Activated naive CD8-positive, alpha-beta T cell treated with anti-CD3 and anti-CD28 coated beads, Interleukin-2, amount 10 ng/mL, durations not matched to agents 7 days and 5 days (primary cell): ENCODE measurements around the gene RRP12. TPM values are rescaled to one million over a fixed set of nuclear protein-coding genes. Genes with fewer than 3 reads are reported as not detected.

Source experiments
- ATAC-seq: fragments of 150-1000 bp; cut with Tn5 transposase; one replicate; pipeline ENCODE4 v1.10.0; 2021; ENCODE audit warnings: low read depth, moderate library complexity
- POLR2A ChIA-PET: fragments of 350-600 bp; sonication (Branson Sonifier 250); formaldehyde crosslinking; loops from one replicate; lab custom pipeline; 2021; ENCODE audit warnings: antibody characterized with exemption; lab: Charles Lee
- DNase-seq: peaks from one replicate; pipeline ENCODE4 v3.0.0; 2021
- H3K27ac Mint-ChIP-seq: one replicate; pipeline ENCODE4 v1.8.0; 2022; ENCODE audit warnings: mild to moderate bottlenecking, mixed read lengths
- H3K27me3 Mint-ChIP-seq: one replicate; pipeline ENCODE4 v1.8.0; 2022; ENCODE audit warnings: mild to moderate bottlenecking, moderate library complexity, mixed read lengths
- H3K36me3 Mint-ChIP-seq: one replicate; pipeline ENCODE4 v1.8.0; 2021; ENCODE audit warnings: mild to moderate bottlenecking, mixed read lengths
- H3K4me1 Mint-ChIP-seq: one replicate; pipeline ENCODE4 v1.8.0; 2021; ENCODE audit warnings: mixed read lengths
- H3K4me3 Mint-ChIP-seq: one replicate; pipeline ENCODE4 v1.8.0; 2022; ENCODE audit warnings: mild to moderate bottlenecking, moderate library complexity, mixed read lengths
- H3K9me3 Mint-ChIP-seq: one replicate; pipeline ENCODE4 v1.8.0; 2021; ENCODE audit warnings: mixed read lengths
- total RNA-seq, 2 experiments: library from RNA; stranded (reverse); gene quantifications; one replicate each; pipeline ENCODE4 v1.2.3, GENCODE V29; 2021

Gene RRP12, protein sequence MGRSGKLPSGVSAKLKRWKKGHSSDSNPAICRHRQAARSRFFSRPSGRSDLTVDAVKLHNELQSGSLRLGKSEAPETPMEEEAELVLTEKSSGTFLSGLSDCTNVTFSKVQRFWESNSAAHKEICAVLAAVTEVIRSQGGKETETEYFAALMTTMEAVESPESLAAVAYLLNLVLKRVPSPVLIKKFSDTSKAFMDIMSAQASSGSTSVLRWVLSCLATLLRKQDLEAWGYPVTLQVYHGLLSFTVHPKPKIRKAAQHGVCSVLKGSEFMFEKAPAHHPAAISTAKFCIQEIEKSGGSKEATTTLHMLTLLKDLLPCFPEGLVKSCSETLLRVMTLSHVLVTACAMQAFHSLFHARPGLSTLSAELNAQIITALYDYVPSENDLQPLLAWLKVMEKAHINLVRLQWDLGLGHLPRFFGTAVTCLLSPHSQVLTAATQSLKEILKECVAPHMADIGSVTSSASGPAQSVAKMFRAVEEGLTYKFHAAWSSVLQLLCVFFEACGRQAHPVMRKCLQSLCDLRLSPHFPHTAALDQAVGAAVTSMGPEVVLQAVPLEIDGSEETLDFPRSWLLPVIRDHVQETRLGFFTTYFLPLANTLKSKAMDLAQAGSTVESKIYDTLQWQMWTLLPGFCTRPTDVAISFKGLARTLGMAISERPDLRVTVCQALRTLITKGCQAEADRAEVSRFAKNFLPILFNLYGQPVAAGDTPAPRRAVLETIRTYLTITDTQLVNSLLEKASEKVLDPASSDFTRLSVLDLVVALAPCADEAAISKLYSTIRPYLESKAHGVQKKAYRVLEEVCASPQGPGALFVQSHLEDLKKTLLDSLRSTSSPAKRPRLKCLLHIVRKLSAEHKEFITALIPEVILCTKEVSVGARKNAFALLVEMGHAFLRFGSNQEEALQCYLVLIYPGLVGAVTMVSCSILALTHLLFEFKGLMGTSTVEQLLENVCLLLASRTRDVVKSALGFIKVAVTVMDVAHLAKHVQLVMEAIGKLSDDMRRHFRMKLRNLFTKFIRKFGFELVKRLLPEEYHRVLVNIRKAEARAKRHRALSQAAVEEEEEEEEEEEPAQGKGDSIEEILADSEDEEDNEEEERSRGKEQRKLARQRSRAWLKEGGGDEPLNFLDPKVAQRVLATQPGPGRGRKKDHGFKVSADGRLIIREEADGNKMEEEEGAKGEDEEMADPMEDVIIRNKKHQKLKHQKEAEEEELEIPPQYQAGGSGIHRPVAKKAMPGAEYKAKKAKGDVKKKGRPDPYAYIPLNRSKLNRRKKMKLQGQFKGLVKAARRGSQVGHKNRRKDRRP (N-terminal part only)
- total RNA-seq, result 10 to 100 TPM; 20.5 to 23.8 TPM

DNA sequence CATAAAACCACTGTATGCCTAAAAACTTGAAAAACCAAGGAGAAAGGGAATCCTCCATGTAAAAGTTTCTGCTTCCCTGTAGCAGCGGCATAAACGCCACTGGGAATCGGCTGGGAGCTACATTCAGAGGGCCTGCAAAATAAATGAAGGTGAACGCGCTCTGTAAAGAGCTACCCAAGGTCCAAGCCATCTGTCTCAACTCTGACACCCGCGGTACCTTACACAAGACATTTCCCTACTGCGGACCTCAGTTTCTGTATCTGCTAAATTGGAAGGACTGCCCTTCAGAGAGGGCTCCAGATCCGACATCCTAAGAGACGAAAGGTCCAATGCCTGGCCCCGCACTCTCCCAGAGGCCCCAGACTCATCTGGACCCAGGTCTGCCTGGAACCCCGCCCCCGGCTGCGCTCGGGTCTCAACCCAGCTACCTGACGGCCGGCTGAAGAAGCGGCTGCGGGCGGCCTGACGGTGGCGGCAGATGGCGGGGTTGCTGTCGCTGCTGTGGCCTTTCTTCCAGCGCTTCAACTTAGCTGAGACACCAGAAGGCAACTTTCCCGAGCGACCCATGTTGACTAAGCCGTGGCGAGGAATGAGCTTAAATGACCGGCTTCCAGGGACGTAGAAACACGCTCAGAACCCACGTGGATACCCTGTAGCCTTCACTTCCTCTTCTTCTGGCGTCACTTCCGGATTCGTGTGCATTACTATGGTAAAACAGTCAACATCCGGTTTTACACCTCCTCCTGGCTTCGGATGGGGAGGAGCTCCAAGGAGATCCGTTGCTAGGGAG, at the start of gene RRP12:
RRP12 (minus strand) TSS at position 676 of the 790 bp plus-strand sequence; CDS start at position 567, 109 bp downstream.
- ATAC-seq, result peak; percentile 92
- peak within 1 kb of the TSS; percentile 90 for H3K4me3 Mint-ChIP-seq
- H3K36me3 Mint-ChIP-seq, result peaks cover 2% of the 10 kb centered on the region
- peak within 1 kb of the TSS; percentile 85 for H3K27ac Mint-ChIP-seq
- POLR2A ChIA-PET, result interaction anchor here (0.5 to 2.1 kb wide), 14 partner anchors 9 to 734 kb away, joined by 3 to 25 read pairs (median 4); partner anchors contain the start of genes FRAT1, FRAT2, PI4K2A and R3HCC1L
- H3K4me1 Mint-ChIP-seq, result peaks cover 5% of the 10 kb centered on the region
- H3K27me3 Mint-ChIP-seq, result no peaks in the 10 kb centered on the region
- DNase-seq, result peak; percentile 74
- H3K9me3 Mint-ChIP-seq, result no peaks in the 10 kb centered on the region

DNA sequence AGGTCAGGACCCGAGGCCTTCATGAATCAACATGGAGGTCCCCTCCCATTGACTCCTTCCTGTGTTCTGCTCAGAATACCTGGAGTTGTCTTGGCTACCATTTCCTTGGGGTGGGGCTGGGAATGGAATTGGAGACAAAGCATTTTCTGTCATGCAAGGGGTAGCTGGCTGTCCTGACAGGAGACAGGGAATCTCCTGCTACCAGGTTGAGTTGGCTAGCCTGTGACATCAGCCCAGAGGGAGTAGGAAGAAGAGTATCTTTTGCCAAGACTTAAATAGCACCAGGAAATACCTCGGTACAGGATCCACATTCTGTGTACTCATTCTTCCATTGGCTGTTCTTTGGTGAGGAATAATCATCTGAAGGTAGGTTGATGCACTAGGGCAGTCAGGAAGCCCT, 49.7 kb upstream of the RRP12 start:
- POLR2A ChIA-PET, result no interaction called here
- ATAC-seq (no peak), DNase-seq (no peak)
- Mint-ChIP-seq H3K27ac (peak overlapping the region; percentile 69), H3K36me3 (peaks cover 11% of the 10 kb centered on the region), H3K9me3 (no peaks in the 10 kb centered on the region), H3K27me3 (no peaks in the 10 kb centered on the region), H3K4me3 (no peak overlapping the region), H3K4me1 (peaks cover 17% of the 10 kb centered on the region)

DNA sequence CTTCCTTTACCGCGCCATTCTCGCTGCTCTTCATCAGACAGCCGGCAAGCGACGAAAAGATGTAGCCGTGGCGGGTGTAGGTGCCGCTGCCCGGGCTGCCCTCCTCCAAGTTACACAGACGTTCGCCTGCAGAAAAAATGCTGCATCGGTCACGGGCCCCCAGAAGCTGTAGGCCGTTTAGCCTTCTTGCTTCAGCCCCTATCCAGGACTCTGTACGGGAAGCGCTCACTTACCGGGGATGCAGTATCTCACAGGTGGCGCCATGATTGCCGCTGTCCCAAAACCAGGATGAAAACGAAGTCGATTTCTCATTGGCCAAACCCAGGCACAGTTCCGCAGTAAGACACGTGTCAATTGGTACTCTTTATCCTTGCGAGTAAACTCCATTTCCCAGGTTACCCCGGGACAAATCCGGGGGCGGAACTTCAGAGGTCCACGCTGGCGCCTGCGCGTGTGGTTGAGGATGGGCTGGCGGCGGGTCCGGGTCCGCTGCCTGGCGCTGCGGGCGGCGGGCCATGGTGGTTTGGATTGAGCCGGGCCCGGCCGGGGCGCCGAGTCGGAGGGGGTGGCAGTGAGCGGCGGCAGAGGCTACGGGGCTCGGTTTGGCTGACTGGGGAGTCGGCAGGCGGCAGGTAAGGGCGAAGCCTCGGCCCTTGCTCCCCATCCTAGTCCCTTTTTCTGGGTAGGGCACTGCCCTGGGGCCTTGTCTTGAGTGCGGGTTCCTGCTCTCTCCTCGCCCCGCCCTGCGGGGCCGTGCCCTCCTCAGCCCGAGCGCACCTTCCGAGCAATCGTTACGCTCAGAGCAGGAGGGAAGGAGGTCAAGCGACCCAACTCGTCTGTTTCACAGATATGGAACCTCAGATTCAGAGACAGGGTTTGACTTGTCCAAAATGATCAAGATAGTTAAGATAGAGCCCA, 44.8 kb upstream of the RRP12 start, which contains the start of the genes EXOSC1 and ZDHHC16:
EXOSC1 (minus strand) TSS at position 285 of the 918 bp plus-strand sequence; CDS start at position 264, 21 bp downstream.
ZDHHC16 (plus strand) TSS at position 454 of the 918 bp plus-strand sequence. CDS start 5,501 bp downstream, outside the sequence.
- peak; percentile 96 for ATAC-seq
- Mint-ChIP-seq H3K4me3 (peak within 1 kb of the TSS; percentile 96), H3K9me3 (no peaks in the 10 kb centered on the region), H3K4me1 (peaks cover 23% of the 10 kb centered on the region), H3K27ac (peak within 1 kb of the TSS; percentile 83), H3K36me3 (peaks cover 1% of the 10 kb centered on the region), H3K27me3 (no peaks in the 10 kb centered on the region)
- peak; percentile 85 for DNase-seq
- POLR2A ChIA-PET, result no interaction called here

- peak overlapping the region; percentile 83 for H3K27ac Mint-ChIP-seq
- POLR2A ChIA-PET, result no interaction called here
- H3K4me1 Mint-ChIP-seq, result peaks cover 23% of the 10 kb centered on the region
Observed at GRCh38 chr10:97445357-97445721, 44.2 kb upstream of the RRP12 start.

GRCh38 chr10:97444212-97444611, 43.1 kb upstream of the RRP12 start:
- DNase-seq (no peak), ATAC-seq (no peak)
- Mint-ChIP-seq H3K36me3 (peaks cover 2% of the 10 kb centered on the region), H3K4me1 (peaks cover 26% of the 10 kb centered on the region), H3K4me3 (peak overlapping the region; percentile 2), H3K27ac (no peak overlapping the region), H3K9me3 (no peaks in the 10 kb centered on the region), H3K27me3 (no peaks in the 10 kb centered on the region)
- POLR2A ChIA-PET, result no interaction called here

More at GRCh38 chr10:97445357-97445721, 44.2 kb upstream of the RRP12 start:
- H3K9me3 Mint-ChIP-seq, result no peaks in the 10 kb centered on the region
- H3K27me3 Mint-ChIP-seq, result no peaks in the 10 kb centered on the region
- ATAC-seq (no peak), DNase-seq (no peak)
- peak overlapping the region; percentile 96 for H3K4me3 Mint-ChIP-seq
- no peaks in the 10 kb centered on the region for H3K36me3 Mint-ChIP-seq

DNA sequence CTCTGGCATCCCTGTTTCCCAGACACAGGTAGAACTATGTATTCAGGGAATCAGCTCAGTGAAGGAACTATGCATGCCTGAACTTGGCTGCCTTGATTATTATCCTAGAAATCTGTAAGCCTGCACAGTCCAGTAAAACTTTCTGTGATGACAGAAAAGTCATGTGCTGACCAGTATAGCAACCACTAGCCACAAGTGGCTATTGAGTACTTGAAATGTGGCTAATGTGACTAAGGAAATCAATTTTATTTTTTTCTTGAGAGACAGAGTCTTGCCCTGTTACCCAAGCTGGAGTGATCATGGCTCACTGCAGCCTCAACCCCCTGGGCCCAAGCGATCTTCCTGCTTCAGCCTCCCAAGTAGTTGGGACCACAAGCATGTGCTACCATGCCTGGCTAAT, 41.1 kb upstream of the RRP12 start:
- Mint-ChIP-seq H3K27ac (no peak overlapping the region), H3K27me3 (no peaks in the 10 kb centered on the region), H3K4me3 (no peak overlapping the region), H3K4me1 (peaks cover 20% of the 10 kb centered on the region), H3K36me3 (peaks cover 2% of the 10 kb centered on the region), H3K9me3 (no peaks in the 10 kb centered on the region)
- DNase-seq (no peak), ATAC-seq (no peak)
- POLR2A ChIA-PET, result no interaction called here

GRCh38 chr10:97435211-97435610, 34.1 kb upstream of the RRP12 start:
- POLR2A ChIA-PET, result interaction anchor here (1.2 kb wide), 1 partner anchor 20 kb away, joined by 3 read pairs; no protein-coding TSS in a partner anchor
- H3K4me3 Mint-ChIP-seq, result no peak overlapping the region
- DNase-seq (no peak), ATAC-seq (no peak)
- H3K27ac Mint-ChIP-seq, result no peak overlapping the region
- peaks cover 15% of the 10 kb centered on the region for H3K36me3 Mint-ChIP-seq
- H3K9me3 Mint-ChIP-seq, result no peaks in the 10 kb centered on the region
- H3K4me1 Mint-ChIP-seq, result peaks cover 6% of the 10 kb centered on the region
- H3K27me3 Mint-ChIP-seq, result no peaks in the 10 kb centered on the region

DNA sequence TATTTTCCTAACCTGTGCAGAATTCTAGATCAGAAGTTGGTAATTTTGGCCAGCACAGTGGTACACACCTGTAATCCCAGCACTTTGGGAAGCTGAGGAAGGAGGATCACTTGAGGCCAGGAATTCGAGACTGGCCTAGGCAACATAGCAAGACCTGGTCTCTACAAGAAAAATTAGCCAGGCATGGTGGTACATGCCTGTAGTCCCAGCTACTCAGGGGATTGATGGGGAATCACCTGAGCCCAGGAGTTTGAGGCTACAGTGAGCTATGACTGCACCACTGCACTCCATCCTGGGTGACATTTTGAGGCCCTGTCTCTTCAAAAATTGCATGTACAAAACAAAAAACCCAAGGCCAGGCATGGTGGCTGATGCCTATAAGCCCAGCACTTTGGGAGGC, 33.4 kb upstream of the RRP12 start:
- DNase-seq (no peak), ATAC-seq (no peak)
- peaks cover 4% of the 10 kb centered on the region for H3K4me1 Mint-ChIP-seq
- POLR2A ChIA-PET, result interaction anchor here (1.0 to 1.4 kb wide), 3 partner anchors 11 to 21 kb away, joined by 3 to 4 read pairs (median 4); no protein-coding TSS in a partner anchor
- H3K9me3 Mint-ChIP-seq, result no peaks in the 10 kb centered on the region
- H3K27me3 Mint-ChIP-seq, result no peaks in the 10 kb centered on the region
- H3K4me3 Mint-ChIP-seq, result no peak overlapping the region
- H3K36me3 Mint-ChIP-seq, result peaks cover 15% of the 10 kb centered on the region
- no peak overlapping the region for H3K27ac Mint-ChIP-seq

- Mint-ChIP-seq H3K4me1 (peaks cover 8% of the 10 kb centered on the region), H3K36me3 (peaks cover 20% of the 10 kb centered on the region), H3K27ac (no peak overlapping the region), H3K4me3 (no peak overlapping the region), H3K27me3 (no peaks in the 10 kb centered on the region), H3K9me3 (no peaks in the 10 kb centered on the region)
- ATAC-seq (no peak), DNase-seq (no peak)
- POLR2A ChIA-PET, result interaction anchor here (1.0 to 1.4 kb wide), 3 partner anchors 11 to 21 kb away, joined by 3 to 4 read pairs (median 4); no protein-coding TSS in a partner anchor
Observed at GRCh38 chr10:97434055-97434454, 32.9 kb upstream of the RRP12 start.

- H3K4me3 Mint-ChIP-seq, result peak overlapping the region; percentile 87
- H3K27ac Mint-ChIP-seq, result peak overlapping the region; percentile 73
- no peak for DNase-seq
- POLR2A ChIA-PET, result interaction anchor here (1.5 to 2.5 kb wide), 2 partner anchors 10 to 14 kb away, joined by 14 to 18 read pairs; no protein-coding TSS in a partner anchor
- H3K4me1 Mint-ChIP-seq, result peaks cover 19% of the 10 kb centered on the region
- ATAC-seq, result no peak
- peaks cover 31% of the 10 kb centered on the region for H3K36me3 Mint-ChIP-seq
- H3K27me3 Mint-ChIP-seq, result no peaks in the 10 kb centered on the region
- H3K9me3 Mint-ChIP-seq, result no peaks in the 10 kb centered on the region
Observed at GRCh38 chr10:97428572-97428981, 27.4 kb upstream of the RRP12 start.
